HuH-7 (cell line): Measurements from ENCODE around the gene MDN1.
"Not testable (repeated sequence)": the region's sequence is repeated elsewhere in the genome, so short reads cannot be mapped to it uniquely, and the experiment has no call there.

Source experiments
- DNase-seq: peaks from one replicate; pipeline ENCODE4 v3.0.0; 2011; ENCODE audit warnings: low spot score

MDN1 gene

DNA sequence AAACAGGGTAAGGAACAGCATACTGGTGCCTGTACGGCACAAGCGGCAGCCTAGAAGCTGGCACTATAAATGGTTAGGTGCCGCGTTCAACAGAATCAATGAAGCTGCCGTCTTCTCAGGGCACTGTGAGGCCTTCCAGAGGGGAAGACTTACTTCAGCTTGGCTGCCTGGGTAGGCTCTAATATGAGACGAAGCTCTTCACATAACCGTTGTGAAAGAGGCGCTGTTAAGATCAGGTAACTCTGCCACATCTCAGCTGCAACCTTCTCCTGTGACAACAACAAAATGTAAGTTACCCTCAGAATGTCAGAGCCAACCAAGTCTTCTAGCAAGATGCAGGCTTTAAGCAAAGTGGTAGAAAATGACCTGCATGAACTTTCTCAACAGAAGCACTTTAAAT, 169.0 kb downstream of the MDN1 start:
- DNase-seq, result no peak

DNA sequence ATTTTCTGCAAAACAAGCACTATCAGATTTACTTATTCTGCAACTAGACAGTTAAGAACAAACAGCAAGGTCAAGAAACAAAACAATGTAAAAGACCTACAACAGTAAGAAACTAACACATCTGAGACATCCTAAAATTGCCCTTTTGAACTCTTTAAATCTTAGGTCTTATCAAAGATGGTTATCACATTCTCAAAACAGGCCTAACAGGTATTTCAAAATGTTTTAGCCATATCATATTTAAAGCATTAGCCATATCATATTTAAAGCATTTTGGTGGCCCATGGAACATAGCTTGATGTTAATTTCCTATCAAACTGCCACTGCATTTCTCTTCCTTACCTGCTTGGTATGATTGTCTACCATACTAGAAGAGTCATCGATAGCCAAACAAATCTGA, 169.9 kb downstream of the MDN1 start:
- DNase-seq, result no peak

DNA sequence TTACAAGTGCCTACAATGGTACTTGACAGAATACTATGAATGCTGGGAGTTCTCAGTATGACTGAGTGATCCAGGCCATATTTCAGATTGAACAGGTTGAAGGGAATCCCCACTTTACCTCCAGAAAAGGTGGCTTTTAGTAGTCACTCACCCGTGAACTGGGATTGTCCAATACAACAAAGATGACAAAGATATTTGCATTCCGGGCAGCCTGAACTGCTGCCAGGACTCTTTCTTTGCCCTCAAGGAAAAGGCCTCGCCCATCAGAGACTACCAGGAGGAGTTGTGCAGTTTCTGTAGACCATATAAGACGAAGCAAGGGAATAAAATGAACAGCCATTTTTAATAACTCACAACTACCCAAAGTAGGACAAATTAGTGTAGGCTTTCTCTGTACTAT, 174.7 kb downstream of the MDN1 start:
- no peak for DNase-seq

DNA sequence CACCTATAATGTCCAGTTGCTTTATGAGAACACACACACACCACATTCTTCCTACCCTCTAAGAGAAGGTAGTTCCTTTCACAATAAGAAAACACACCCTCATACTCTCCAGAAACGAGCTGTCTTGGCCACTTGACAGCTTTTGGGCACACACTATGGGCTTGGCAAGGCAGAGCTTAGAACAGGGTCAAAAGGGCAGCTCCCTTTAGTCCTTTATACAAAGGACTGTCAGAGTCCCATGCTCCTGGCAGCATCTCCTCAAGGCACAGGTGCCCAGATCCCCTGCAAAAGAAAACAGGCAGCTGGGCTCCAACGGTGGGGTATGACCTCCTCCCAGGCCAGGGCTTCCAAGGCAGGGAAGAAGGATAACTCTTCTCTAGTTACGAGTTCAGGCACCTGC, 176.2 kb downstream of the MDN1 start:
- no peak for DNase-seq

DNA sequence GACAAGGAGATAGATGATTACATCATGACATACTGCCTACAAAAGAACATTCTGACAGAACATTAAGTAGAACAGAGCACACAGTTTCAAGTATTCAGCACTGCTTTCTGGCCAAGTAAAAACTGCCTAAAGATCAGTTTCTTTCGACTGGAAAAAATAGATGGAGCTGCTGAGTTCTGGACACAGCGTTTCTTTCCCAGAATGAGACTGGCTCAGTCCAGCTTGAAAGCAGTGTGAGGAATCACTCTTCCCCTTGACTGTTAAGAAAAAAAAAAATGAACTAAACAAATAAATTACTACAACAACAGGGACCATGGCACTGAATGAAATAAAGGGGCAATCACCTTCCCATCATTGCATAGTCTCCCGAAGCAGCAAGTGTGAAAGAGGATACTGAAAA, 176.6 kb downstream of the MDN1 start:
- DNase-seq, result no peak

DNA sequence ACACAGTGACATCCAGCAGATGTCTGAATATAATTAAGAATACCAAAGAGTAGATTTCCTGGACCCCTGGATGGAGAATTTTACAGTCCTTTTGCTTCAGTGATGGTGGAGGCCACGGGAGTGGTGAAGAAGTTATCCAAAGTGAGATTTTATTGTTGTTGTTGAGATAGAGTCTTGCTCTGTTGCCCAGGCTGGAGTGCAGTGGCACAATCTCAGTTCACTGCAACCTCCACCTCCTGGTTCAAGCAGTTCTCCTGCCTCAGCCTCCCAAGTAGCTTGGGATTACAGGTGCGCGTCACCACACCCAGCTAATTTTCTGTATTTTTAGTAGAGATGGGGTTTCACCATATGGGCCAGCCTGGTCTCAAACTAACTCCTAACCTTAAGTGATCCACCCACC, 178.0 kb downstream of the MDN1 start:
- not testable (repeated sequence) for DNase-seq

DNA sequence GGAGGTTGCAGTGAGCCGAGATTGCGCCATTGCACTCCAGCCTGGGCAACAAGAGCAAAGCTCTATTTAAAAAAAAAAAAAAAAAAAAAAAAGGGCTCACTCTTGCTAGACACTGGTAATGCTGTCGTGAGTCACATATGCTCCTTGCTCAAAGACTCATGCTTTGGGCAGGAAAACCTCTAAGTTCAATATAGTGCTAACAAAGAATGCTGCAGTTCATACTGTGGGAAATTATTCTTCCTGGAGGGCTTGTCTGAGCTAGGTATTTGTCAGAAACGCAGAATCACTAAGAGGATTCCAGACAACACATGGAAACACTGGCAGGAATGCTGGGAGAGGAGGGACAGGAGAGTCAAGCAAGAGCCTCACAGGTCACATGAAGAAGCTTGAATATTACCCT, 178.8 kb downstream of the MDN1 start:
- no peak for DNase-seq

DNA sequence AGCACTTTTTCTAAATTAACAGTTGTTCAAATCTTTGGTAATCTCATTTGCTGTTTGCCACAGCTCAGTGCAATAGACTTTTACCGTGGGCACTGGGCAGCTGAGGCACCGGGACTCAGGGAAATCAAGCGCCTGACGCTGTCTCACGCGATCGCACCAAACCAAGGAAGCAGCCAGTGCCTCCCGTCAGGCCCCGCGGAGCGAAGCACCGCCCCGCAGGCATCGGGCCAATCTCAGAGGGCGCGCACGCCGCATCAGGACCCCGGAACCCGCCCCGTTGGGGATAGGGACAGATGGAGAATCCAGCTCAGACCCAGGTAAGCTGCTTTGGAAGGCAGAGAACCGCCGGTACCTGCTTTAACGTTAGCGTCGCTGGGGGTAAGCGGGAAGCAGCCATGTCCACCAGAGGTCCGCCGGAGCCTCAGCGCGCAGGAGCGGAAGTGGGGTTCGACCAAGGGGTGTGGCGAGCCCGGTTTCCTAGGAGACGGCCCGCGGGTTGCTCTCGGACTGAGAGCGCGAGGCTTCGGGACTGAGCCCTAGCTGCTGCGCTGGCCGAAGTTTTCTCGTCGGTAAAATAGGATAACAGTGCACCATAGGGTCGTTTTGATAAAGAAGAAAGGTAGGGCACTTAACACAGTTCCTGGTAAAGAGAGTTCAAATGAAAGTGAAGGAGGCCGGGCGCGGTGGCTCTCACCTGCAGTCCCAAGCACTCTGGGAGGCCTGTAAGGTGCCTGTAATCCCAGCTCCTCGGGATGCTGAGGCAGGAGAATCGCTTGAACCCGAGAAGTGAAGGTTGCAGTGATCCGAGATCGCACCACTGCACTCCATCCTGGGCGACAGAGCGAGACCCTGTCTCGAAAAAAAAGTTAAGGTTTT, 181.0 kb downstream of the MDN1 start, which contains the start of gene LYRM2:
Gene LYRM2 (minus strand): TSS at position 428 of the 876 bp plus-strand sequence. CDS start 31 bp downstream, at position 397.
- peak; percentile 93 for DNase-seq

DNA sequence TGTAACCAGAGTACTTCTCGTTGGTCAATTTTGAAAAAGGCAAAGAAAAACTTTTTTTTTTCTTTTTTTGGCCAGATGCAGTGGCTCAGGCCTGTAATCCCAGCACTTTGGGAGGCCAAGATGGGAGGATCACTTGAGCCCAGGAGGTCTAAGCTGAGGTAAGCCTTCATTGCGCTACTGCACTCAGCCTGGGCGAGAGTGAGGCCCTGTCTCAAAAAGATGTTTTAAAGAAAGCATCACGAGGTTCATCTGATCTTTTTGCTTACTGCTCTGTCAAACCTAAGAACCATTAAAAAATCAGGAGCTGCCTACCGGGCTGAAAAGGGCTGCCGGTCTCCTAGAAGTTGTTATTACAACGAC, 181.7 kb downstream of the MDN1 start:
- DNase-seq, result no peak

DNA sequence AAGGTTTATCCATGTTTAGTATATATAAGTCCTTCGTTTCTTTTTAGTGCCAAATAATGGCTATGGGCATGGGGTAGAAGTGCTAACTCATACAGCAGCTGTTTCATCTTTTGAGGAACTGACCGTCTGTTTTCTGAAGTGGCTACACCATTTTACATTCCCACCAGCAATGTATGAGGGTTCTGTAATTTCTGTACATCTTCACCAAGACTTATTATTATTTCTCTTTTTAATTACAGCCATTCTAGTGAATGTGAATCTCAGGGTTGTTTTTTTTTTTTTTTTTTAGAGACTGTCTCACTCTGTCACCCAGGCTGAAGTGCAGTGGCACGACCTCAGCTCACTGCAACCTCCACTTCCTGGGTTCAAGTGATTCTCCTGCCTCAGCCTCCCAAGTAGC, 183.2 kb downstream of the MDN1 start:
- DNase-seq, result not testable (repeated sequence)

DNA sequence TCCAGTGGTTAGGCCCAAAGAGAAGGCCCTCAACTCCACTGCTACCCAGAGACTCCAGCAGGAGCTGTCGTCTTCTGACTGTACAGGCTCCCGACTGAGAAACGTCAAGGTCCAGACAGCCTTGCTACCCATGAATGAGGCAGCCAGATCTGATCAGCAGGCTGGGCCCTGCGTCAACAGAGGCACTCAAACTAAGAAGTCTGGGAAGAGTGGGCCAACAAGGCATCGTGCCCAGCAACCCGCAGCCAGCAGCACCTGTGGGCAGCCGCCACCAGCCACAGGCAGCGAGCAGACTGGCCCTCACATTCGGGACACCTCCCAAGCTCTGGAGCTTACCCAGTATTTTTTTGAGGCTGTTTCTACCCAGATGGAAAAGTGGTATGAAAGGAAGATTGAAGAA, 189.1 kb downstream of the MDN1 start:
- no peak for DNase-seq

DNA sequence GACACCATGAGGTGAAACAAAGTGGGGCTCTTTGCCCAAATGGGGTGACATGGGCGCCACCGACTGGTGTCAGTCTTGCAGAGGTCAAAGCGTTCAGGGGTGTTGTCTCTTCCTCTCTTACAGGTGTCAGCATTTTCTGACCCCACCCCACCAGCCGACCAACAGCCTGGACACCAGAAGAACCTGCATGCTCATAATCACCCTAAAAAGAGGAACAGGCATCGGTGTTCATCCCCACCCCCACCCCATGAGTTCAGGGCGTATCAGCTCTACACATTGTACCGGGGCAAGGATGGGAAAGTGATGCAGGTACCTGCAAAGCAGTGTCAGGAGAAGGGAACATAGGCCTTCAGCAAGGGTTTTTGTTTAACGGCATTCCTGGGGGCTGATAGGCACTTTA, 195.8 kb downstream of the MDN1 start:
- no peak for DNase-seq

DNA sequence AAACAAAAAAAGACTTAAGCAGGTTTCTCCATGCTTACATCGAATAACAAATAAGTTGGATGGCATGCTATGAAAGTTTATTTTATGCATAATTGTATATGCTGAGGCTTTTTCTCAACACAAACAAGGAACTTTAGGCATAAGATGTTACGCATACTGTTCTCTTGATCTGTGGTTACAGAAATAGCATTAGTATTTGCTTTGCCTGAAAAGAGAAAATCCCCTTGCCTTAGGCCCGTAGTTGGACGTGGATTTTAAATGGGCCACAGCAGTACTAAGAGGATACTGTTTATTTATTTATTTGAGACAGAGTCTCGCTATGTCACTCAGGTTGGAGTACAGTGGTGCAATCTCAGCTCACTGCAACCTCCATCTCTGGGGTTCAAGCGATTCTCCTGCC, 200.0 kb downstream of the MDN1 start:
- DNase-seq, result no peak

DNA sequence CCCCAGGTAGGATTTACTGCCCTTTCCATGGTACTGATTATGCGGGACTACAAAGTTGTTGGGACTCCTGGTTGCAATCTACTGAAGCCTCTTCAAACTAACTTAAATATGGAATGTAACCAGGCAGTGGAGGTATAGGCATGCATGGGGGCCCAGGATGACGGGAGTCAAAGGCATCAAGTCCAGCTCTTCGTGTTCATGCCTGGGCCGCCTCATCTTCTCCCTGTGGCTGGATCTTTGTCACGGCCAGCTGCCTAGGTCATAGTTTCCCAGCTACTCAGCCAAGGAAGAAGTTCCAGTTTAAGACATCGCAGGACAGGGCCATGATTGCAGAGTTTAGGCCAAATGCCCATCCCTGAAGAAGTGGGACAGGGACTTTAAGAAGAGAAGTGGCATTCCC, 201.6 kb downstream of the MDN1 start:
- no peak for DNase-seq

DNA sequence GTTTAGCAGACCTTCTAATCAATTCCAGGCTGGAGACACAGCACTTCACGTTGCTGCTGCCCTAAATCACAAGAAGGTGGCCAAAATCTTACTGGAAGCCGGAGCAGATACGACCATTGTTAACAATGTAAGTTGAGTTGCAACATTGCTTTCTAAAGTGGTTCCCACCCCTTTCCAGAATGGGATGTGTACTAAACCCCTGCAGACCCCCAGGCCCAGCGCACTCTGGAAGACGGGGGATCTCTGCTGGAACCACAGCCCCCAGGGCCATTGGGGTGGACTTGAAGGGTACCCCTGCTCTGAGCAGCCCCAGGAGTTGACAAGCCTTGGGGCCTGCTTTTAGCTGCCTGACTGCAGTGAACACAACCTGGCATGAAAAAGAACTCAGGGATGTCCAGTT, 203.1 kb downstream of the MDN1 start:
- no peak for DNase-seq

DNA sequence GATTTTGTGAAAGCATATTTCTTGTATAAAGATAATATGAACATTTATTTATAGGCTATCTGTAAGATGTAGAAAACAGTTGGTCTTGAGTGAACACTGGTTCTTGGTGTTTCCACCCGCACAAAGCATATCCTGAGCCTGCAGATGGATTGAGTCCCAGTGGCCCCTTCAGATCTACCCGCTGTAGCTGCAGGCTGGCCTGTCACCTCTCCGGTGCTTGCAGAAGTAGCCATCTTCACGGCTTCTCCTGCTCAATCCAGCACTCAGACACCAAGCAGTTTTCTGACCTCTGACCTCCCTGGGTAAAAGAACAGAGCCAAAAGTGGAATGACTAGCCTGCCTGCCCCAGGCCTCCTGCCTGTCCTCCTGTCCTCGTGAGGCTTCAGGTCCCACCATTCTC, 203.7 kb downstream of the MDN1 start:
- no peak for DNase-seq

DNA sequence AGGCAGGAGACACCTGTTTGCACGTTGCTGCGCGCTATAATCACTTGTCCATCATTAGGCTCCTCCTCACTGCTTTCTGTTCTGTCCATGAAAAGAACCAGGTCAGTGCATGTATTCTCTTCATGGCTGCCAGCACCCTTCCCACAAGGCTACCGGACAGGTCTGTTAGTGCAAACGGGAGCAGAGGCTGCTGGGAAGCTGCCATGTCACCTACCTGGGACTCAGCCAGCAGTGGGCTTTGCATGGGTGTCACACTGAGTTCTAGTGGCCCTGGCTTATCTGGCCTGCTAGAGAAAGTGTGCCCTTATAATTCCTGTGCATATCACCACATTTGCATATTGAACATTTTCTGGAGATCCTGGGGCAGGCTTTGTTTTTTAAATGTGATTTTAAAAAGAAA, 205.8 kb downstream of the MDN1 start:
- no peak for DNase-seq

DNA sequence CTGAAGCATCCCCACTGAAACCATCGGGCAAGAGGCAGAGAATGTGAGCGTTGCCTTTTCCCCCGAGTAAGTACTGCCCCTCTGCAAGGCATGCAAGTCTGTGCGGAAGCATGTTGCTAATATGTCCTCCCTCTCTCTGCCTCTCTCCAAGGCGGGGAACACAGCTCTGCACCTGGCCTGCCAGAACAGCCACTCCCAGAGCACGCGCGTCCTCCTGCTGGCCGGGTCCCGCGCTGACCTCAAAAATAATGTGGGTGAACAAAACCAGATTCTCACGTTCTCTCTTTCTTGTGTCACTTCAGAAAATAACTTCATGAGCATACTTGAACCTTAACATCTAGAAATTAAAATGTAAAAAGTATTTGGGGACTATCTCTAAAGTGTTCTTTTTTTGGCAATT, 207.5 kb downstream of the MDN1 start:
- DNase-seq, result no peak

DNA sequence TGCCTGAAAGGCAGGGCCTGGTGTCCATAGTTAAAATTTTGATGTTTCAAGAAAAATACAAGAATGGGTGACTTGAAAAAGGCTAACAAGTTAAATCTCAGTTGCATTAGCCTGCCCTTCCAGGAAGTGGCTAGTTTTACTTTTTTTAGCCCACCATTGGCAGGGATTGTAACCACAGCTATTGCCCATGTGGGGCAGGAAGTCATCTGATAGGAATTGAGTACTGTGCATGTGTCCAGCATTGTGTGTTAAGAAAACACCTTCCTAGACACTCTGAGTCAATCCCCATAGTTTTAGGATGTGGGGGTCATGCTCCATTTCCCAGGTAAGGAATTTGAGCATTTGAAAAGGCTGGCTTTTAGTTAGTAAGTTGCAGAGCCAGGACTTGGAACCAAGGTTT, 207.9 kb downstream of the MDN1 start:
- DNase-seq, result no peak

DNA sequence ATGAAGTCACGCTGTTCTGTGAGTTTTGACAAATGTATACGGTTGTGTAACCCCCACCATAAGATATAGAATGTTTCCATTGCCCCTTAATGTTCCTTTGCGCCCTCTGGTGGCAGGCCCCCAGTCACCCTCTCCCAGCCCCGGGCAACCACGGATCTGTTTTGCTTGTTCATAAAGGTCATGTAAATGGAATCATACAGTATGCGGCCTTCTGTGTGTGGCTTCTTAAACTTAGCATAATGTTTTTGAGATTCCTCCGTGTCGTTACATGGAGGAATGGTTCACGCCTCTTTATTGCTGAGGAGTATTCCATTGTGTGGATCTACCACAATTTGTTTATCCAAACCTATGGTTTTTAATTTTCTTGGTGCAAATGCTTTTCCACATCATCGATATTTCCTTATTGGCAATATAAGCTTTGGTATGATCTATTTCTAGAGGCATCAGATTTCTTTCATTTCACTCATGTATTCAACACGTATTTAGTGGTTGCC, 209.4 kb downstream of the MDN1 start:
- DNase-seq, result peak; percentile 80

DNA sequence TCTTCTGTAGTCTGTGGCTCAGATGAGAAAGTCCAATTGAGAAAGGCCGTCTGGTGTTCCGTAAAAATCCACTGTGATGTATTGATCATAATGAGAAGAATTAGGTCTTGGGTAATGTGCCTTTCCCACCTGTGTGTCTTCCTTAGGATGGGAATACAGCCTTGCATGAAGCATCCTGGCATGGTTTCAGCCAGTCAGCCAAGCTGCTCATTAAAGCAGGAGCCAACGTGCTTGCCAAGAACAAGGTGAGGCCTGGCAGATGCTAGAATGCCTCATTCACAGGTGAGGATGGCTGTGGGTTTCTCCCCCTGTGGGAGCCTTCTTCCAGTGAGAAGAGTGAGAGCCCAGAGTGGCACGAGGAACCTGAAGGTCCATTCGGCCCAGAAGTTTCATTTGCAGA, 213.7 kb downstream of the MDN1 start:
- no peak for DNase-seq

DNA sequence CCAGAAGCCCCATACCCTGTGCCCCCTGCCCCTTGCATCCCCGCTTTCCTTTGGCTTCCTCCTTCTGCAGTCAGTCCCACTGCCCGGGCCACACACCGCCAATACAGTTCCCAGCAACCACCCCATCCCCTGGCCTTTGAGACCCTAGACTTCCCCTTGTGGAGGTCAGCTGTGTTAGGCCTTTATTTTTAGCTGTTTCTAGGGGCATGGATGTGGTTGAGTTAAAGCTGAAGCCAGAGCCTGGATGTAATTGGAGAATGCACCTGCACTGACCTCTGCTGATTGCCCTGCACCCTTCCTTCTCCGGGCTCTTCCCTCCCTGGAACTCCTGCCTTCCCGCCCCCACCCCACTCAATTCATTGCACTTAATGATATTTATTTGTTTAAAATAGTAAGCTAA, 214.9 kb downstream of the MDN1 start:
- no peak for DNase-seq

DNA sequence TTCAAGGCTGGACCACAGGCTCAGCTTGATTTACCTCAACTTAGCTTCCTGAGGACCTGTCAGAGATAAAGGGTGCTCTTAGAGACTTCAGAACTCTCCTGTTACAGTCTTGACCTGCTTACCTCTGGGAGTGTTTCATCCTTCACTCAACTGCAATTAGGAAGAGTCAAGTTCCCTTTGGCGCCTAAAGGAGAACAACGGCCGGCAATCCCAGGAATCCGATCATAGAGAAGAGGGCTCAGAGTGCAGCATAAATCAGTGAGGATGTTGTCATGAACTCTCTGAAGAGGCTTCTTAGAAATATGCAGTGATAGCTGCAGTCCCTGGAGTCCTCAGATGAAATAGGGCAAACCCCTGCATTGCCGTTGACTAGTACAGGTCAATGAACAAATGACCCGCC, 217.4 kb downstream of the MDN1 start:
- no peak for DNase-seq

DNA sequence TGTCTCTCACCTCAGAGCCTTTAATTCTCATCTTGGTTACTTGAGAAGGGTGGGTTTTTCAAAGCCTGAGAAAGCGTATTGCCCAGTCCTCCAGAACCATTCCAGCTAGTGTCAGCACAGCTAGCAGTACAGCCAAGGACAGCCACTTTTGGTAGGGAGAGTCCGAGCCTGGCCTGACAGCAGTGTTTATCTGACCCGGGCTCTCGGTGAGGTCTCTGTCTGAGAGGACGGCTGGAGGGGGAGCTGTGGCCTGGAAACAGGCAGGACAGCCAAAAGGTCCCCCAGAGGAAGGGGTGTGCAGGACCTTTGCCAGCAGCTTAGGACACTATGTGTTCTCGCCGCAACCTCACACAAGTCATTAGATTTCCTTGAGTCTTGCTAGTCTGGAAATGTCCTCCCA, 219.9 kb downstream of the MDN1 start:
- DNase-seq, result no peak
